MM.1S (cell line): Measurements from ENCODE around the gene ANKS6.

Source experiments
- DNase-seq: peaks from one replicate; pipeline ENCODE4 v3.0.0-alpha.2; 2015
- H2AFZ ChIP-seq: fragments of 300-600 bp; sonication (generic); 2 replicates; pipeline ENCODE4 v1.6.0; 2016; ENCODE audit warnings: antibody characterized with exemption, low read length
- H3F3A ChIP-seq: fragments of 300-600 bp; sonication (generic); 2 replicates; pipeline ENCODE4 v1.6.1; 2016; ENCODE audit warnings: mild to moderate bottlenecking, antibody characterized with exemption, low read length, moderate library complexity, mixed read lengths; ENCODE audit not compliant: insufficient read depth
- H3K27ac ChIP-seq: fragments of 300-600 bp; sonication (generic); 2 replicates; pipeline ENCODE4 v1.5.1; 2016; ENCODE audit warnings: mild to moderate bottlenecking, low read length
- H3K27me3 ChIP-seq: fragments of 300-600 bp; sonication (generic); replicated peaks from 2 replicates; pipeline ENCODE4 v1.6.0; 2016; ENCODE audit warnings: low read length; ENCODE audit not compliant: insufficient read depth
- H3K36me3 ChIP-seq: fragments of 300-600 bp; sonication (generic); replicated peaks from 2 replicates; pipeline ENCODE4 v1.6.1; 2016; ENCODE audit warnings: mild to moderate bottlenecking, low read length, mixed read lengths; ENCODE audit not compliant: insufficient read depth
- H3K4me1 ChIP-seq: fragments of 300-600 bp; sonication (generic); 2 replicates; pipeline ENCODE4 v1.6.1; 2016; ENCODE audit warnings: low read length, mixed read lengths
- H3K4me2 ChIP-seq: fragments of 300-600 bp; sonication (generic); 2 replicates; pipeline ENCODE4 v1.6.0; 2016; ENCODE audit warnings: low read depth, low read length
- H3K4me3 ChIP-seq: fragments of 300-600 bp; sonication (generic); 2 replicates; pipeline ENCODE4 v1.5.1; 2016; ENCODE audit warnings: low read length, mixed read lengths
- H3K79me2 ChIP-seq: fragments of 300-600 bp; sonication (generic); 2 replicates; pipeline ENCODE4 v1.6.1; 2016; ENCODE audit warnings: mixed run types, low read length, mixed read lengths
- H3K9ac ChIP-seq: fragments of 300-600 bp; sonication (generic); 2 replicates; pipeline ENCODE4 v1.6.1; 2016; ENCODE audit warnings: low read length, mixed read lengths
- H3K9me2 ChIP-seq: fragments of 300-600 bp; sonication (generic); replicated peaks from 2 replicates; pipeline ENCODE4 v1.6.1; 2016; ENCODE audit warnings: mild to moderate bottlenecking, low read length, mixed read lengths; ENCODE audit not compliant: insufficient read depth
- H3K9me3 ChIP-seq: fragments of 300-600 bp; sonication (generic); replicated peaks from 2 replicates; pipeline ENCODE4 v1.6.1; 2016; ENCODE audit warnings: mild to moderate bottlenecking, low read length, mixed read lengths; ENCODE audit not compliant: insufficient read depth
- H4K20me1 ChIP-seq: fragments of 300-600 bp; sonication (generic); 2 replicates; pipeline ENCODE4 v1.6.1; 2016; ENCODE audit warnings: mild to moderate bottlenecking, low read length, moderate library complexity, mixed read lengths; ENCODE audit not compliant: insufficient read depth
- EZH2 ChIP-seq: fragments of 300-600 bp; sonication (generic); optimal IDR thresholded peaks from 2 replicates; pipeline ENCODE3; 2017; ENCODE audit warnings: low read depth, mild to moderate bottlenecking, antibody characterized with exemption, low read length, mixed read lengths
- EZH2phosphoT487 ChIP-seq: fragments of 300-600 bp; sonication (generic); IDR thresholded peaks from 2 replicates; pipeline ENCODE4 v1.6.1; 2018; ENCODE audit warnings: antibody characterized with exemption, low read length
- TF ChIP-seq, protein P1 (sequence below): fragments of 300-600 bp; sonication (generic); IDR thresholded peaks from 2 replicates; pipeline ENCODE4 v1.5.1; 2016; ENCODE audit warnings: antibody characterized with exemption, low read length, mixed read lengths

Gene ANKS6

DNA sequence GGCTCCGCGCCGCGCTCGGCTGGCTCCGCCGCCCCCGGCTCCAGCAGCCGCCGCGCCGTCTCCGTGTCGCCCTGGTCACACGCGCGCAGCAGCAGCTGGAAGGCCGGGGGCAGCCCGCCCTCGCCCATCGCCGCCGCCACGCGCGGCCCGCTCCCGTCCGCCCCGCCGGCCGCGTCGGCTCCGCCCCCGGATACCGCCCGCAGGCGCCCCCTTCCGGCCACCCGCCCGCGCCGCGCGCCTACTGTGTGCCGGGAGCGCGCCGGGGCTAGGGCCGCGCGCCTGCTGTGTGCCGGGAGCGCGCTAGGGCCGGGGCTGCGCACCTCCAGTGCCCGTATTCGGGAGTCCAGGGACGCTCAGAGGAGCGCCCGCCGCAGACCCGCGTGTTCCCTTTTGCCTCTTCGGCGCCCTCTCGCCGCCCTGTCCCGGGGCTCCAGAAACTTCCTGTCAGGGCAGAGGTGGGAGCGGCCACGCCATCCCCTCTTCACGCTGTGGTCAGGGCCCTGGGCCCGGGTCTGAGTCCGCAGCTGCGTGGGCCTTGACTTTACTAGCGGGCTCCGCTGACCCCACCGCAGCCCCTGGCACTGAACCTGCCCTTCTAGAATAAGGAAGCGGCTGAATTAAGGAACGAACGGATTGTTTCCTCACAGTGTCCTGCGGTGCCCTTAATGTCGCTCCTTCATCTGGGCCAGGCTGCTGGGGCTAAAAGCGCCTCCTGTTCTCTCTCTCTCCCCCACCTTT is at the start of gene ANKS6:
ANKS6 (minus strand) TSS at position 192 of the 738 bp plus-strand sequence; CDS start at position 128, 64 bp downstream.
- H2AFZ ChIP-seq = peak within 1 kb of the TSS; percentile 100
- H3K4me2 ChIP-seq = peak within 1 kb of the TSS; percentile 98
- H3F3A ChIP-seq = no peaks in the 10 kb centered on the region
- H3K36me3 ChIP-seq = no peaks in the 10 kb centered on the region
- peak within 1 kb of the TSS; percentile 83 for H3K4me3 ChIP-seq
- TF ChIP-seq EZH2 = no peak
- TF ChIP-seq, protein P1, sequence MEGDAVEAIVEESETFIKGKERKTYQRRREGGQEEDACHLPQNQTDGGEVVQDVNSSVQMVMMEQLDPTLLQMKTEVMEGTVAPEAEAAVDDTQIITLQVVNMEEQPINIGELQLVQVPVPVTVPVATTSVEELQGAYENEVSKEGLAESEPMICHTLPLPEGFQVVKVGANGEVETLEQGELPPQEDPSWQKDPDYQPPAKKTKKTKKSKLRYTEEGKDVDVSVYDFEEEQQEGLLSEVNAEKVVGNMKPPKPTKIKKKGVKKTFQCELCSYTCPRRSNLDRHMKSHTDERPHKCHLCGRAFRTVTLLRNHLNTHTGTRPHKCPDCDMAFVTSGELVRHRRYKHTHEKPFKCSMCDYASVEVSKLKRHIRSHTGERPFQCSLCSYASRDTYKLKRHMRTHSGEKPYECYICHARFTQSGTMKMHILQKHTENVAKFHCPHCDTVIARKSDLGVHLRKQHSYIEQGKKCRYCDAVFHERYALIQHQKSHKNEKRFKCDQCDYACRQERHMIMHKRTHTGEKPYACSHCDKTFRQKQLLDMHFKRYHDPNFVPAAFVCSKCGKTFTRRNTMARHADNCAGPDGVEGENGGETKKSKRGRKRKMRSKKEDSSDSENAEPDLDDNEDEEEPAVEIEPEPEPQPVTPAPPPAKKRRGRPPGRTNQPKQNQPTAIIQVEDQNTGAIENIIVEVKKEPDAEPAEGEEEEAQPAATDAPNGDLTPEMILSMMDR = peak; percentile 21; the same call in 1 of the 2 replicates
- H3K4me1 ChIP-seq = peaks cover 4% of the 10 kb centered on the region; the same call in 1 of the 2 replicates
- H3K79me2 ChIP-seq = peaks cover 8% of the 10 kb centered on the region; the same call in 1 of the 2 replicates
- no peaks in the 10 kb centered on the region for H4K20me1 ChIP-seq
- no peak within 1 kb of the TSS for H3K27ac ChIP-seq
- peaks cover 5% of the 10 kb centered on the region for H3K27me3 ChIP-seq
- no peaks in the 10 kb centered on the region for H3K9me3 ChIP-seq
- H3K9ac ChIP-seq = peak within 1 kb of the TSS; percentile 56; the same call in 1 of the 2 replicates
- peak; percentile 79 for DNase-seq
- no peaks in the 10 kb centered on the region for H3K9me2 ChIP-seq

DNA sequence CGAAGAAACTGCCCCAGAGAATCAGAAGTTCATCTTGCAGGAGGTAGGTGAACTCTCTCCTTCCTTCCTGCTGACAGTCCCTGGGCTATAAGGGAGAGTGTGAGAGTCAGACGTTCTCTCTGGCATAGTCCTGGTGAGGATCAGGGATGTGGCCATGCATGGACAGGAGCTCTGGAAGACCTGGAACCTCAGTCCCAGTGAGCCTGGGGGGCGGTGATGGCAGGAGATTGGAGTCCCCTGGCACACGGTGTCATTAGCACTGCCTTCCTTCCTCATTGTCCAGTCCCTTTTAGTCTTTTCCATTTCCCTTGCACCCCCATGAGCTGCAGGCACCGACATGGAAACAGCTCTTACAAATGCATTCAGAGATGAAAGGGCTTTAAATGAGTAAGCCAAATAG is 49.7 kb upstream of the ANKS6 start:
- Histone ChIP-seq H2AFZ (no peak overlapping the region), H3K4me3 (no peak overlapping the region), H3F3A (no peaks in the 10 kb centered on the region), H3K4me2 (no peak overlapping the region), H3K79me2 (no peaks in the 10 kb centered on the region), H3K9me2 (no peaks in the 10 kb centered on the region), H3K9ac (no peak overlapping the region), H3K4me1 (0 out of 2 replicates have a peak, but pooled peaks cover 3% of the 10 kb centered on the region), H4K20me1 (no peaks in the 10 kb centered on the region), H3K27me3 (no peaks in the 10 kb centered on the region), H3K9me3 (no peaks in the 10 kb centered on the region), H3K27ac (no peak overlapping the region), H3K36me3 (no peaks in the 10 kb centered on the region)
- TF ChIP-seq EZH2phosphoT487 (no peak), EZH2 (no peak)
- no peak for DNase-seq

DNA sequence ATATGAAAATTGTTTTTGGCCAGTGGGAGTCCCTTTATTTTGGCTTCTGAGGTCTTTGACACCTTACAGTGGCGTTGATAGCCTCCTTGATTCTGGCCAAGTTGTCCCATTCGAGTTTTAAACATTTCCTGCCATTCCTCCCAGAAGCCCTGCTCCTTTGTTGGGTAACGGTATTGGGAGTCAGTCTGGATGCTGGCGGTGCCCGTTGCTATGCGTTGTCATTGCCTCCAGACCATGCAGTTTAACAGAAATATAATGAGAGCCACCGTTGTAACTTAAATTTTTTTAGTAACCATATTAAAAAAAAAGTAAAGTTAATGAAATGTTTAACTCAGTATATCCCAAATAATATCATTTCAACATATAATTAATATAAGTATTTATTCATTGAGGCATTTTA is 46.2 kb upstream of the ANKS6 start:
- Histone ChIP-seq H3K9me2 (no peaks in the 10 kb centered on the region), H3K27ac (no peak overlapping the region), H3K36me3 (no peaks in the 10 kb centered on the region), H3K4me2 (no peak overlapping the region), H3K4me3 (no peak overlapping the region), H3K9me3 (no peaks in the 10 kb centered on the region), H3K27me3 (no peaks in the 10 kb centered on the region), H3F3A (no peaks in the 10 kb centered on the region), H3K4me1 (no peaks in the 10 kb centered on the region), H2AFZ (no peak overlapping the region), H3K79me2 (no peaks in the 10 kb centered on the region), H4K20me1 (no peaks in the 10 kb centered on the region), H3K9ac (no peak overlapping the region)
- TF ChIP-seq, protein P1 = no peak
- TF ChIP-seq EZH2phosphoT487 = no peak
- no peak for TF ChIP-seq EZH2
- no peak for DNase-seq

DNA sequence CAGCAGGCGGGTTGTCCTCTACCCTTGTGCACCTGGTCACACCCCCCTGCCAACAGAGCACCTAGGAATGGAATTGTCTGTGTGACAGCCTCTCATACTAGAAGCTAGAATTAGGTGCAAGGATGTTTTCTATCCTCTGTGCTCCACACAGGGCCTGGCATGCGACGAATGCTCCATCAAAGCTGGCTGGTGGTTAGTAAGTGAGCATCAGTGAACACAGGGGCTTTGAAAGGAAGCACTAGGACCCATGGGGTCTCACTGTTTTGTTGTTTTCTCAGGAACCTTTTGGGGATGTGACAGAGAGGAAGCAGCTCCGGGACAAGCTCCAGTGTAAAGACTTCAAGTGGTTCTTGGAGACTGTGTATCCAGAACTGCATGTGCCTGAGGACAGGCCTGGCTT is 43.4 kb upstream of the ANKS6 start:
- Histone ChIP-seq H4K20me1 (no peaks in the 10 kb centered on the region), H3K4me3 (no peak overlapping the region), H3K4me2 (no peak overlapping the region), H3K79me2 (no peaks in the 10 kb centered on the region), H3K27me3 (no peaks in the 10 kb centered on the region), H2AFZ (no peak overlapping the region), H3K27ac (no peak overlapping the region), H3F3A (no peaks in the 10 kb centered on the region), H3K4me1 (no peaks in the 10 kb centered on the region), H3K36me3 (no peaks in the 10 kb centered on the region), H3K9ac (no peak overlapping the region), H3K9me3 (no peaks in the 10 kb centered on the region), H3K9me2 (no peaks in the 10 kb centered on the region)
- no peak for DNase-seq
- no peak for TF ChIP-seq EZH2phosphoT487
- TF ChIP-seq, protein P1 = no peak
- TF ChIP-seq EZH2 = no peak
